ENCODE data around the gene SWSAP1. TPM values are rescaled to one million over a fixed set of nuclear protein-coding genes. Genes with fewer than 3 reads are reported as not detected.
"Not testable (repeated sequence)": the region's sequence is repeated elsewhere in the genome, so short reads cannot be mapped to it uniquely, and the experiment has no call there.

The SWSAP1 gene
- total RNA-seq, 2 experiments from 2014 or later = 1.5 to 1.7 TPM

- Mint-ChIP-seq H3K9me3 (no peaks in the 10 kb centered on the region), H3K27me3 (no peaks in the 10 kb centered on the region)
- CTCF ChIA-PET = interaction anchor here (1.0 to 4.9 kb wide), 4 partner anchors 10 to 590 kb away, joined by 4 to 36 read pairs (median 12); partner anchors contain the start of genes CCDC159, EPOR and TMEM205
These were observed 507 bp upstream of the SWSAP1 start for GRCh38 chr19:11373885-11374432.

DNA sequence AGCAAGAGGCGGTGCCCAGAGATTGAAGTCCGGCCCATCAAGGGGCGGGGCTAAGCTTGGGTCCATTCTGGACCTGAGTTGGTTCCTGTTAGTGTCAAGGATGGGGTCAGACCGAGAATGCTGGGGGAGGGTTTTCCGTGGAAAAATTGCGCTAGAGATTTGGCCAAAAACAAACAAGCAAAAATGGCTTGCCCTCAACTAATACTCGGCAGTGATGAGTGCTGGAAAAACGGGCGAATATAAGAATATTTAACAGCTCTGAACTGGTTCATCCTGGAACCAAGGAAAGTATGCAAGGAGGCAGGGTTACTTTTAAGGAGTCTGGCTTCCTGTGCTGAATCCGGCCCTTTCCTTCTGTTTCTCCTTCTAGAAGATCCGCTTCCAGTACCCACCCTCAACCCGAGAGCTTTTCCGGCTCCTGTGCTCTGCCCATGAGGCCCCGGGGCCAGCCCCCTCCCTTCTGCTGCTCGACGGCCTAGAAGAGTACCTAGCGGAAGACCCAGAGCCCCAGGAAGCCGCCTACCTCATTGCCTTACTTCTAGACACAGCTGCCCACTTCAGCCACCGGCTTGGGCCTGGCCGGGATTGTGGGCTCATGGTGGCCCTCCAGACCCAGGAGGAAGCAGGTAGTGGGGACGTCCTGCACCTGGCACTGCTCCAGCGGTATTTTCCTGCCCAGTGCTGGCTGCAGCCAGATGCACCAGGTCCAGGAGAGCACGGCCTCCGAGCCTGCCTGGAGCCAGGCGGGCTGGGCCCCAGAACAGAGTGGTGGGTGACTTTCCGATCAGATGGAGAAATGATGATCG lies 880 bp downstream of the SWSAP1 start:
- ChIA-PET CTCF (interaction anchor here (0.6 to 4.9 kb wide), 9 partner anchors 8 to 1588 kb away, joined by 3 to 36 read pairs (median 7); partner anchors contain the start of genes CCDC159, EPOR, ODAD3 and PRKCSH), POLR2A (interaction anchor here (0.6 to 2.5 kb wide), 10 partner anchors 8 to 154 kb away, joined by 3 to 10 read pairs (median 4); partner anchors contain the start of genes CCDC159, ECSIT, EPOR and RAB3D)
- Mint-ChIP-seq H3K9me3 (no peaks in the 10 kb centered on the region), H3K27ac (no peak overlapping the region), H3K4me3 (no peak overlapping the region), H3K27me3 (no peaks in the 10 kb centered on the region), H3K36me3 (peaks cover 29% of the 10 kb centered on the region), H3K4me1 (ENCODE audit: low read depth) (peaks cover 35% of the 10 kb centered on the region)
- DNase-seq = peak; percentile 88
- intact Hi-C loops (cut with micrococcal nuclease) = loop anchor here (1.0 kb wide), 2 partner anchors 60 to 130 kb away; partner anchors contain the start of genes ODAD3, PRKCSH and ZNF653

More at GRCh38 chr19:11373885-11374432, 507 bp upstream of the SWSAP1 start:
- POLR2A ChIA-PET = interaction anchor here (1.1 to 2.5 kb wide), 5 partner anchors 10 to 132 kb away, joined by 3 to 10 read pairs (median 7); partner anchors contain the start of genes CCDC159, EPOR, RAB3D and TMEM205
- H3K4me3 Mint-ChIP-seq = no peak overlapping the region
- no peak for DNase-seq
- no peak overlapping the region for H3K27ac Mint-ChIP-seq
- H3K4me1 Mint-ChIP-seq (ENCODE audit: low read depth) = peaks cover 28% of the 10 kb centered on the region
- intact Hi-C loops (cut with micrococcal nuclease) = loop anchor here (1.0 kb wide), 3 partner anchors 8 to 223 kb away; partner anchors contain the start of genes CCDC159, TMEM205 and ZNF627
- H3K36me3 Mint-ChIP-seq = peaks cover 27% of the 10 kb centered on the region

DNA sequence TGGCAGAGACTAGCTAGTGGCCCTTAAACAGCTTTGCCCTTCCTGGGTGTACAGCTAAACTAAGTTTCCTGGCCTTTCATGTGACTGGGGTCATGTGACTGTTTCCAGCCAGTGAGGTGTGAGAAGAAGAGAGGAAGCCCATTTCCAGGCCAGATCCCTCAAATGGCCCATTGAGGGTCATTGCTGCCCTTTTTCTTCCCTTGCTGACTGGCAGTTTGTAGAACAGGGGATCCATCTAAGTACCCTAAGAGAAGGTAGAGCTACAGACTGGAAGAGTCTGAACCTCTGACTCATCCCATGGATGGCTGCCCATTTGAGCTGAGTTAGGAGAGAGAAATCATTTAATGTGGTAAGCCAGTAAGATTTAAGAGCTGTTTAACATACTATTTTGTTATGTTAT lies 2.8 kb downstream of the SWSAP1 start:
- H3K36me3 Mint-ChIP-seq = peaks cover 21% of the 10 kb centered on the region
- CTCF ChIA-PET = interaction anchor here (0.6 to 4.9 kb wide), 6 partner anchors 9 to 105 kb away, joined by 3 to 36 read pairs (median 4); no protein-coding TSS in a partner anchor
- H3K27me3 Mint-ChIP-seq = peaks cover 5% of the 10 kb centered on the region
- intact Hi-C loops (cut with micrococcal nuclease) = no loop called here
- POLR2A ChIA-PET = interaction anchor here (0.6 to 1.2 kb wide), 4 partner anchors 104 to 283 kb away, joined by 3 to 6 read pairs (median 3); no protein-coding TSS in a partner anchor
- H3K9me3 Mint-ChIP-seq = no peaks in the 10 kb centered on the region
- DNase-seq = peak; percentile 41
- peak overlapping the region; percentile 45 for H3K4me3 Mint-ChIP-seq
- peak overlapping the region; percentile 93 for H3K27ac Mint-ChIP-seq
- H3K4me1 Mint-ChIP-seq (ENCODE audit: low read depth) = peaks cover 42% of the 10 kb centered on the region

- H3K4me3 Mint-ChIP-seq = no peak overlapping the region
- no peaks in the 10 kb centered on the region for H3K9me3 Mint-ChIP-seq
- H3K4me1 Mint-ChIP-seq (ENCODE audit: low read depth) = peaks cover 44% of the 10 kb centered on the region
- DNase-seq = no peak
- H3K27me3 Mint-ChIP-seq = peaks cover 7% of the 10 kb centered on the region
- H3K27ac Mint-ChIP-seq = no peak overlapping the region
- ChIA-PET CTCF (interaction anchor here (1.6 to 4.9 kb wide), 2 partner anchors 29 to 105 kb away, joined by 4 to 36 read pairs; no protein-coding TSS in a partner anchor), POLR2A (interaction anchor here (0.9 to 1.1 kb wide), 2 partner anchors 127 to 283 kb away, joined by 3 read pairs; no protein-coding TSS in a partner anchor)
- intact Hi-C loops (cut with micrococcal nuclease) = no loop called here
- peaks cover 21% of the 10 kb centered on the region for H3K36me3 Mint-ChIP-seq
These were observed 3.3 kb downstream of the SWSAP1 start for GRCh38 chr19:11377756-11378155.

DNA sequence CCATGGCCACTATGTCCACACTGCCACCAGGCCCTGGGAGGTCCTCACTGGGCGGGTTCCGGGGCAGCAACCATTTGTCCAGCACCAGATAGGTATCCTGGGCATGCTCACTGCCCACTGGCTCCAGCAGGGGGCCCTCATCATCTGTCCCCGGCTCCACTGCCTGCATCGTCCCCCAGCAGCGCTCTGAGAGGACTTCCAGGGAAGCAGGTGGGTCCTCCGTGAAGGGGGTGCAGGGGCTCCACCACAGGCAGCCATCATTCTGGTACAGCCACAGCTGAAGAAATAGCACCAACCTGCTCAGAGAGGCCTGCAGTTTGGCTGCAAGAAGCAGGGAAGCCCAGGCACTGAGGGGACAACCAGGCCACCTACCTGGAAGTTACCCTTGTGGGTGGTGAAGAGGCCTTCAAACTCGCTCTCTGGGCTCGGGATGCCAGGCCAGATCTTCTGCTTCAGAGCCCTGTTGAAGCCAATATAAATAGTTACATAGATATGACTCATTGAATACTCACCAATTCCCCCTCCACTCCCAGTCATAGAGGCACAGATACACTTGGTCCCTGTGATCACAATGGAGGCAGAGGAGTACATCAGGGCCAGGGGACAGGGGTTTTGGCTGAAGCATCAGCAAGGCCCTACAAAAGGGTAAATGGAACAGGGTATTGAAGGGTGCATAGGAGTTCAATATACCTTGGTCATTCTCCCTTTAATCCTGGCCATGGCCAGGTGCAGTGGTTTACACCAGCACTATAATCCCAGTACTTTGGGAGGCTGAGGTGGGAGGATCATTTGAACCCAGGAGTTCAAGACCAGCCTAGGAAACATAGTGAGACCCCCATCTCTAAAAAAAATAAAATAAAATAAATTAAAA lies 4.1 kb downstream of the SWSAP1 start:
- no peak overlapping the region for H3K4me3 Mint-ChIP-seq
- CTCF ChIA-PET = interaction anchor here (1.6 to 4.9 kb wide), 2 partner anchors 28 to 104 kb away, joined by 4 to 36 read pairs; no protein-coding TSS in a partner anchor
- no peaks in the 10 kb centered on the region for H3K9me3 Mint-ChIP-seq
- peak overlapping the region; percentile 65 for H3K27ac Mint-ChIP-seq
- peaks cover 21% of the 10 kb centered on the region for H3K36me3 Mint-ChIP-seq
- POLR2A ChIA-PET = interaction anchor here (0.9 kb wide), 1 partner anchor 284 kb away, joined by 3 read pairs; no protein-coding TSS in a partner anchor
- peaks cover 10% of the 10 kb centered on the region for H3K27me3 Mint-ChIP-seq
- peaks cover 43% of the 10 kb centered on the region for H3K4me1 Mint-ChIP-seq (ENCODE audit: low read depth)
- intact Hi-C loops (cut with micrococcal nuclease) = no loop called here
- DNase-seq = peak; percentile 38

DNA sequence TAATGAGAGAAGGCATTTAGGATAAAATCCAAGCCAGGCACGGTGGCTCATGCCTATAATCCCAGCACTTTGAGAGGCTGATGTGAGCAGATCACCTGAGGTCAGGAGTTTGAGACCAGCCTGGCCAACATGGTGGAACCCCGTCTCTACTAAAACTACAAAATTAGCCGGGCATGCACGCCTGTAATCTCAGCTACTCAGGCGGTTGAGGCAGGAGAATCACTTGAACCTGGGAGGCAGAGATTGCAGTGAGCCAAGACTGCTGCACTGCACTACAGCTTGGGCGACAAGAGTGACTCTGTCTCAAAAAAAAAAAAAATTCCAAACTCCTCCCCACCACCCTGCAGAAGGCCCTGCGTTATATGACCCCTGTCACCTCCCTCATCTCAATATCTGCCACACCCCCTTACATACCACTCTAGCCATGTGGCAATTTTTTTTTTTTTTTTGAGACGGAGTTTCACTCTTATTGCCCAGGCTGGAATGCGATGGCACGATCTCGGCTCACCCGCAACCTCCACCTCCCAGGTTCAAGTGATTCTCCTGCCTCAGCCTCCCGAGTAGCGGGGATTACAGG lies 4.9 kb downstream of the SWSAP1 start:
- POLR2A ChIA-PET; H3K27ac Mint-ChIP-seq; H3K27me3 Mint-ChIP-seq; H3K9me3 Mint-ChIP-seq; DNase-seq; intact Hi-C loops (cut with micrococcal nuclease); H3K4me3 Mint-ChIP-seq: not testable (repeated sequence)
- H3K4me1 Mint-ChIP-seq (ENCODE audit: low read depth) = peaks cover 43% of the 10 kb centered on the region
- CTCF ChIA-PET = interaction anchor here (2.7 kb wide), 1 partner anchor 43 kb away, joined by 20 read pairs; no protein-coding TSS in a partner anchor
- H3K36me3 Mint-ChIP-seq = peaks cover 21% of the 10 kb centered on the region

DNA sequence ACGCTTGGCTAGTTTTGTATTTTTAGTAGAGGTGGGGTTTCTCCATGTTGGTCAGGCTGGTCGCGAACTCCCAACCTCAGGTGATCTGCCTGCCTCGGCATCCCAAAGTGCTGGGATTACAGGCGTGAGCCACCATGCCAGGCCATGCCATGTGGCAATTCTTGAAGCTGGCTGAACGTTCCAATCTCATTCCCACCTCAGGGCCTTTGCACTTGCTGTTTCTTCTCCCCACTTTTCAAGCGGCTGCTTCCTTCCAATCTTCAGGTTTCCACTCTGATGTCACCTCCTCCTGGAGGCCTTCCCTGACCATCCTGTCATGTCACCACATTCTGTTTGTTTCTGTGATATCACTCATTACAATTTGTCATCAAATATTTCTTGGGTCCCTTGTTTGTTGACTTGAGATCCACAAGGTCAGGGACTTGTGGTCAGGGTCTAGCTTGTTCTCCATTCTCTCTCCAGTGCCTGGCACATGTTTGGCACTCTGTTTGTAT lies 5.4 kb downstream of the SWSAP1 start:
- ChIA-PET POLR2A (interaction anchor here (1.8 to 2.6 kb wide), 2 partner anchors 34 to 103 kb away, joined by 6 to 9 read pairs; partner anchors contain the start of genes CCDC159 and TMEM205), CTCF (interaction anchor here (0.5 to 2.7 kb wide), 4 partner anchors 11 to 972 kb away, joined by 3 to 35 read pairs (median 14); partner anchors contain the start of gene ELAVL3)
- H3K4me1 Mint-ChIP-seq (ENCODE audit: low read depth) = peaks cover 43% of the 10 kb centered on the region
- peaks cover 21% of the 10 kb centered on the region for H3K36me3 Mint-ChIP-seq
- peak overlapping the region; percentile 81 for H3K4me3 Mint-ChIP-seq
- intact Hi-C loops (cut with micrococcal nuclease) = loop anchor here (2.0 kb wide), 1 partner anchor 103 kb away; no protein-coding TSS in a partner anchor
- DNase-seq = no peak
- H3K27ac Mint-ChIP-seq = peak overlapping the region; percentile 90
- H3K27me3 Mint-ChIP-seq = peaks cover 10% of the 10 kb centered on the region
- no peaks in the 10 kb centered on the region for H3K9me3 Mint-ChIP-seq

GRCh38 chr19:11380653-11381537 lies 6.4 kb downstream of the SWSAP1 start:
- Mint-ChIP-seq H3K27ac (peak overlapping the region; percentile 90), H3K4me1 (ENCODE audit: low read depth) (peaks cover 40% of the 10 kb centered on the region), H3K27me3 (peaks cover 10% of the 10 kb centered on the region), H3K4me3 (peak overlapping the region; percentile 81), H3K9me3 (no peaks in the 10 kb centered on the region), H3K36me3 (peaks cover 17% of the 10 kb centered on the region)
- intact Hi-C loops (cut with micrococcal nuclease) = loop anchor here (1.0 to 2.0 kb wide), 2 partner anchors 54 to 102 kb away; partner anchors contain the start of genes ODAD3 and PRKCSH
- POLR2A ChIA-PET = interaction anchor here (0.6 to 2.6 kb wide), 11 partner anchors 10 to 292 kb away, joined by 3 to 11 read pairs (median 4); partner anchors contain the start of genes CCDC159, ELAVL3, LDLR and ODAD3
- CTCF ChIA-PET = interaction anchor here (0.6 to 2.7 kb wide), 26 partner anchors 9 to 975 kb away, joined by 3 to 35 read pairs (median 5); partner anchors contain the start of genes CCDC159, ECSIT, ELAVL3 and ODAD3
- peak; percentile 98 for DNase-seq

- Mint-ChIP-seq H3K9me3 (no peaks in the 10 kb centered on the region), H3K27me3 (peaks cover 10% of the 10 kb centered on the region), H3K27ac (no peak overlapping the region), H3K36me3 (peaks cover 6% of the 10 kb centered on the region), H3K4me3 (peak overlapping the region; percentile 57), H3K4me1 (ENCODE audit: low read depth) (peaks cover 31% of the 10 kb centered on the region)
- CTCF ChIA-PET = interaction anchor here (0.6 to 2.2 kb wide), 15 partner anchors 8 to 419 kb away, joined by 3 to 17 read pairs (median 4); partner anchors contain the start of genes CCDC159, ODAD3, PRKCSH and RAB3D
- POLR2A ChIA-PET = interaction anchor here (0.9 to 1.8 kb wide), 3 partner anchors 8 to 63 kb away, joined by 3 to 7 read pairs (median 3); partner anchors contain the start of genes ODAD3 and SWSAP1
- peak; percentile 64 for DNase-seq
- intact Hi-C loops (cut with micrococcal nuclease) = loop anchor here (1.0 kb wide), 1 partner anchor 9 kb away; the partner anchor contains the start of gene SWSAP1
These were observed 8.6 kb downstream of the SWSAP1 start for GRCh38 chr19:11382898-11383705.

Measured in activated CD4-positive, alpha-beta memory T cell treated with anti-CD3 and anti-CD28 coated beads for 36 hours (primary cell).